IMR-90 (cell line): ENCODE data around the gene MADD. TPM values are rescaled to one million over a fixed set of nuclear protein-coding genes. Genes with fewer than 3 reads are reported as not detected.

ENCODE experiments used
- ATAC-seq: fragments of 200-7000 bp; cut with Tn5 transposase; 2 replicates; pipeline ENCODE4 v1.9.1; 2020; ENCODE audit warnings: low read depth, mild to moderate bottlenecking, moderate library complexity
- BruUV-seq: library from RNA; stranded (reverse); fragments of 400-500 nt; replicated peaks from 2 replicates; lab custom pipeline; 2021; lab: Mats Ljungman, UMichigan
- CTCF ChIA-PET: fragments of 300-600 bp; formaldehyde crosslinking; extraction: SDS; loops from one replicate; lab custom pipeline; 2021; ENCODE audit warnings: antibody characterized with exemption; lab: Yijun Ruan, JAX
- POLR2A ChIA-PET: fragments of 300-600 bp; sonication (Branson Sonifier 250); formaldehyde crosslinking; loops from one replicate; lab custom pipeline; 2022; ENCODE audit warnings: antibody characterized with exemption; ENCODE audit not compliant: unreplicated experiment; lab: Charles Lee
- DNase-seq: peaks from one replicate; pipeline ENCODE4 v3.0.0; 2013
- H2AFZ ChIP-seq: replicated peaks from 2 replicates; pipeline ENCODE3; 2013; ENCODE audit warnings: low read length, mild to moderate bottlenecking; ENCODE audit not compliant: poor library complexity
- H2AK5ac ChIP-seq: 2 replicates; pipeline ENCODE4 v1.6.1; 2013; ENCODE audit warnings: low read depth, low read length, inconsistent platforms
- H2AK9ac ChIP-seq: replicated peaks from 2 replicates; pipeline ENCODE3; 2013; ENCODE audit warnings: mild to moderate bottlenecking, low read depth, low read length, moderate library complexity; ENCODE audit not compliant: poor library complexity
- H2BK120ac ChIP-seq: 2 replicates; pipeline ENCODE4 v1.6.1; 2013; ENCODE audit warnings: low read depth, low read length, inconsistent platforms
- H2BK15ac ChIP-seq: 3 replicates; pipeline ENCODE4 v1.6.1; 2013; ENCODE audit warnings: low read depth, low read length, inconsistent platforms
- H2BK20ac ChIP-seq: 2 replicates; pipeline ENCODE4 v1.6.1; 2013; ENCODE audit warnings: low read depth, mild to moderate bottlenecking, inconsistent platforms, low read length, moderate library complexity
- H2BK5ac ChIP-seq: 2 replicates; pipeline ENCODE4 v1.6.1; 2013; ENCODE audit warnings: mild to moderate bottlenecking, low read depth, low read length, inconsistent platforms; ENCODE audit not compliant: poor library complexity, severe bottlenecking
- H3K14ac ChIP-seq: replicated peaks from 2 replicates; pipeline ENCODE4 v1.6.1; 2013; ENCODE audit warnings: low read depth, low read length, inconsistent platforms
- H3K18ac ChIP-seq: 2 replicates; pipeline ENCODE4 v1.6.1; 2013; ENCODE audit warnings: low read depth, low read length, control low read depth
- H3K23ac ChIP-seq: 2 replicates; pipeline ENCODE4 v1.6.1; 2013; ENCODE audit warnings: low read depth, low read length, inconsistent platforms
- H3K27ac ChIP-seq: 2 replicates; pipeline ENCODE4 v1.5.1; 2013; ENCODE audit warnings: mild to moderate bottlenecking, control low read depth, low read length; ENCODE audit not compliant: insufficient read depth
- H3K27me3 ChIP-seq: 2 replicates; pipeline ENCODE4 v1.6.1; 2013; ENCODE audit warnings: low read length; ENCODE audit not compliant: control insufficient read depth, insufficient read depth
- H3K36me3 ChIP-seq: 2 replicates; pipeline ENCODE4 v1.6.1; 2013; ENCODE audit warnings: low read length, mixed read lengths; ENCODE audit not compliant: control insufficient read depth, insufficient read depth
- H3K4ac ChIP-seq: 2 replicates; pipeline ENCODE4 v1.6.1; 2013; ENCODE audit warnings: low read depth, low read length, inconsistent platforms
- H3K4me1 ChIP-seq: 2 replicates; pipeline ENCODE4 v1.6.1; 2013; ENCODE audit warnings: low read length, mixed read lengths; ENCODE audit not compliant: control insufficient read depth, insufficient read depth
- H3K4me2 ChIP-seq: 2 replicates; pipeline ENCODE4 v1.6.1; 2013; ENCODE audit warnings: low read depth, mild to moderate bottlenecking, control low read depth, low read length, moderate library complexity
- H3K4me3 ChIP-seq: 2 replicates; pipeline ENCODE4 v1.5.1; 2013; ENCODE audit warnings: low read depth, mild to moderate bottlenecking, control low read depth, low read length, moderate library complexity; ENCODE audit not compliant: insufficient read depth
- H3K56ac ChIP-seq: 2 replicates; pipeline ENCODE4 v1.6.1; 2013; ENCODE audit warnings: low read length, inconsistent platforms; ENCODE audit not compliant: insufficient read depth; ENCODE audit errors: extremely low read depth
- H3K79me1 ChIP-seq, 2 experiments: 2 replicates each; pipeline ENCODE4 v1.6.1; 2013; ENCODE audit warnings: low read length in 2 of 2, inconsistent platforms in 1 of 2, low read depth in 1 of 2
- H3K9ac ChIP-seq: 2 replicates; pipeline ENCODE4 v1.6.1; 2013; ENCODE audit warnings: low read depth, low read length, control low read depth
- H3K9me1 ChIP-seq: 2 replicates; pipeline ENCODE4 v1.6.1; 2013; ENCODE audit warnings: low read length, inconsistent platforms; ENCODE audit not compliant: insufficient read depth
- H3K9me3 ChIP-seq: 2 replicates; pipeline ENCODE4 v1.6.1; 2013; ENCODE audit warnings: low read length; ENCODE audit not compliant: control insufficient read depth, insufficient read depth
- H4K20me1 ChIP-seq: 2 replicates; pipeline ENCODE4 v1.6.1; 2013; ENCODE audit warnings: low read length, inconsistent platforms; ENCODE audit not compliant: insufficient read depth
- H4K5ac ChIP-seq: 2 replicates; pipeline ENCODE4 v1.6.1; 2013; ENCODE audit warnings: mild to moderate bottlenecking, low read depth, low read length, control low read depth
- H4K8ac ChIP-seq, 2 experiments: 2 replicates each; pipeline ENCODE4 v1.6.1; 2013; ENCODE audit warnings: low read depth in 2 of 2, low read length in 2 of 2, control low read depth in 1 of 2, inconsistent platforms in 1 of 2
- H4K91ac ChIP-seq: 2 replicates; pipeline ENCODE4 v1.6.1; 2013; ENCODE audit warnings: low read depth, low read length, inconsistent platforms; ENCODE audit not compliant: insufficient read depth
- BHLHE40 ChIP-seq: fragments of 150-350 bp; IDR thresholded peaks from 2 replicates; pipeline ENCODE4 v1.6.1; 2016; ENCODE audit warnings: mild to moderate bottlenecking, low read depth, low read length
- CEBPB ChIP-seq: IDR thresholded peaks from 2 replicates; pipeline ENCODE4 v1.6.1; 2012; ENCODE audit warnings: low read depth, low read length, improper control_type of control experiment
- CHD1 ChIP-seq: IDR thresholded peaks from 2 replicates; pipeline ENCODE4 v1.6.1; 2012; ENCODE audit warnings: low read depth, low read length, improper control_type of control experiment
- CTCF ChIP-seq: conservative IDR thresholded peaks from 2 replicates; pipeline ENCODE4 v1.5.1; 2012; ENCODE audit warnings: mild to moderate bottlenecking, low read depth, low read length, improper control_type of control experiment
- ELK1 ChIP-seq: fragments of 150-350 bp; IDR thresholded peaks from 2 replicates; pipeline ENCODE4 v1.6.1; 2016; ENCODE audit warnings: low read depth, mild to moderate bottlenecking, low read length, moderate library complexity, borderline replicate concordance
- FOS ChIP-seq: fragments of 150-350 bp; IDR thresholded peaks from 2 replicates; pipeline ENCODE4 v1.6.1; 2016; ENCODE audit warnings: low read depth, low read length
- MAFK ChIP-seq: IDR thresholded peaks from 2 replicates; pipeline ENCODE4 v1.6.1; 2012; ENCODE audit warnings: low read depth, low read length, improper control_type of control experiment
- MAZ ChIP-seq: IDR thresholded peaks from 2 replicates; pipeline ENCODE4 v1.6.1; 2012; ENCODE audit warnings: low read depth, mild to moderate bottlenecking, low read length, improper control_type of control experiment, moderate library complexity, borderline replicate concordance
- MXI1 ChIP-seq: IDR thresholded peaks from 2 replicates; pipeline ENCODE4 v1.6.1; 2012; ENCODE audit warnings: low read depth, mild to moderate bottlenecking, low read length, moderate library complexity, borderline replicate concordance
- NFE2L2 ChIP-seq: fragments of 150-350 bp; IDR thresholded peaks from 2 replicates; pipeline ENCODE4 v1.6.1; 2016; ENCODE audit warnings: low read depth, mild to moderate bottlenecking, low read length
- POLR2A ChIP-seq: IDR thresholded peaks from 2 replicates; pipeline ENCODE4 v1.6.1; 2012; ENCODE audit warnings: mild to moderate bottlenecking, low read depth, low read length
- RCOR1 ChIP-seq: IDR thresholded peaks from 2 replicates; pipeline ENCODE4 v1.6.1; 2012; ENCODE audit warnings: mild to moderate bottlenecking, low read length, improper control_type of control experiment; ENCODE audit not compliant: insufficient replicate concordance
- RFX5 ChIP-seq: IDR thresholded peaks from 2 replicates; pipeline ENCODE4 v1.8.0; 2012; ENCODE audit warnings: low read depth, mild to moderate bottlenecking, low read length, moderate library complexity
- SMC3 ChIP-seq: fragments of 150-350 bp; IDR thresholded peaks from 2 replicates; pipeline ENCODE4 v1.6.1; 2016; ENCODE audit warnings: low read depth, mild to moderate bottlenecking, antibody characterized with exemption, low read length, moderate library complexity
- USF2 ChIP-seq: fragments of 150-350 bp; IDR thresholded peaks from 2 replicates; pipeline ENCODE4 v1.6.1; 2017; ENCODE audit warnings: mild to moderate bottlenecking, antibody characterized with exemption, low read length, low read depth
- WGBS, 2 experiments: methylation state at CpG; one replicate each; pipeline versions ENCODE4 v1.1.5 to v1.1.7; 2013; ENCODE audit warnings: missing lambda C conversion rate in 2 of 2; ENCODE audit not compliant: insufficient read length in 1 of 2; ENCODE audit errors: extremely low coverage in 2 of 2; 5-methylcytosine and 5-hydroxymethylcytosine counted together
- dilution Hi-C: fragments of 300-500 bp; cut with HindIII; formaldehyde crosslinking; loops from one replicate; pipeline ENCODE4 v1.14.3; 2018; ENCODE audit warnings: low sequenced_read_pairs; ENCODE audit not compliant: unreplicated experiment
- in situ Hi-C: fragments of 300-500 bp; cut with MboI; formaldehyde crosslinking; loops from 3 replicates; pipeline ENCODE4 v1.14.3; 2019; ENCODE audit warnings: low sequenced_read_pairs, inconsistent platforms, mixed read lengths
- intact Hi-C: fragments of 100-400 bp; cut with micrococcal nuclease; formaldehyde crosslinking; loops from 2 replicates; pipeline ENCODE4 v1.10.0; 2022
- polyA plus RNA-seq, 3 experiments: library from polyadenylated mRNA; depleted of rRNA; stranded (reverse); fragments of >200 nt; gene quantifications; 2 replicates each; pipeline ENCODE4 v1.2.3, GENCODE V29; 2012; ENCODE audit warnings: low replicate concordance in 1 of 3
- total RNA-seq: library from RNA; depleted of rRNA; stranded (reverse); fragments of >200 nt; gene quantifications from 2 replicates; pipeline ENCODE4 v1.2.3, GENCODE V29; 2012

The MADD gene
- total and polyA plus RNA-seq, 2 of the 4 experiments (the other 2 are of a cell fraction), result 13.3 to 16.4 TPM

- Histone ChIP-seq H4K91ac (no peak overlapping the region), H3K27me3 (no peaks in the 10 kb centered on the region), H3K79me1 (no peaks in the 10 kb centered on the region), H3K56ac (no peak overlapping the region), H3K9me3 (no peaks in the 10 kb centered on the region), H3K9me1 (peaks cover 11% of the 10 kb centered on the region; the same call in 1 of the 2 replicates), H3K4me1 (no peaks in the 10 kb centered on the region), H3K36me3 (peaks cover 77% of the 10 kb centered on the region), H3K9ac (no peak overlapping the region), H2BK15ac (no peak overlapping the region), H2BK120ac (no peak overlapping the region), H4K20me1 (no peaks in the 10 kb centered on the region), H2BK5ac (no peak overlapping the region), H3K27ac (no peak overlapping the region), H3K18ac (no peak overlapping the region), H2BK20ac (no peak overlapping the region), H3K23ac (no peak overlapping the region), H4K5ac (no peak overlapping the region), H2AK5ac (no peak overlapping the region), H2AK9ac (no peak overlapping the region), H3K4me2 (no peak overlapping the region), H3K14ac (no peak overlapping the region), H3K4ac (no peak overlapping the region), H3K4me3 (no peak overlapping the region), H4K8ac (no peak overlapping the region), H2AFZ (no peak overlapping the region)
- dilution Hi-C loops, result no loop called here
- CTCF ChIA-PET, result no interaction called here
- no peak for TF ChIP-seq MAFK
- no peak for TF ChIP-seq MXI1
- no peak for TF ChIP-seq FOS
- TF ChIP-seq RCOR1, result no peak
- TF ChIP-seq NFE2L2, result no peak
- TF ChIP-seq ELK1, result no peak
- TF ChIP-seq CEBPB, result no peak
- TF ChIP-seq BHLHE40, result no peak
- no peak for TF ChIP-seq CTCF
- TF ChIP-seq SMC3, result no peak
- TF ChIP-seq RFX5, result no peak
- TF ChIP-seq USF2, result no peak
- TF ChIP-seq MAZ, result no peak
- TF ChIP-seq POLR2A, result no peak
- TF ChIP-seq CHD1, result no peak
- BruUV-seq, result no TSS peak
- 100% methylated on average over 1 of the region's 5 CpGs; no CpG with 5 or more reads in 1 of the 2 experiments for WGBS, 2 experiments
- in situ Hi-C loops, result no loop called here
- ATAC-seq (no peak), DNase-seq (no peak)
- POLR2A ChIA-PET, result no interaction called here
- intact Hi-C loops, result no loop called here
These were observed 18.1 kb downstream of the MADD start for GRCh38 chr11:47288066-47288465.
